GM12872 (cell line): ENCODE data around the gene ZNF454.

Source experiments
- CTCF ChIP-seq: IDR thresholded peaks from 3 replicates; pipeline ENCODE4 v1.5.1; 2011; ENCODE audit warnings: low read depth, mild to moderate bottlenecking, low read length, moderate library complexity; ENCODE audit not compliant: insufficient read depth

ZNF454 gene

GRCh38 chr5:179008667-179009066 lies 67.7 kb downstream of the ZNF454 start:
- TF ChIP-seq CTCF: no peak
